GM19238 (cell line): ENCODE results near the gene LRP11.
"Not testable (repeated sequence)": the region's sequence is repeated elsewhere in the genome, so short reads cannot be mapped to it uniquely, and the experiment has no call there.

Experiments used
- DNase-seq: peaks from one replicate; pipeline ENCODE4 v3.0.0; 2011; ENCODE audit warnings: low spot score; ENCODE audit not compliant: insufficient read length

Gene LRP11

DNA sequence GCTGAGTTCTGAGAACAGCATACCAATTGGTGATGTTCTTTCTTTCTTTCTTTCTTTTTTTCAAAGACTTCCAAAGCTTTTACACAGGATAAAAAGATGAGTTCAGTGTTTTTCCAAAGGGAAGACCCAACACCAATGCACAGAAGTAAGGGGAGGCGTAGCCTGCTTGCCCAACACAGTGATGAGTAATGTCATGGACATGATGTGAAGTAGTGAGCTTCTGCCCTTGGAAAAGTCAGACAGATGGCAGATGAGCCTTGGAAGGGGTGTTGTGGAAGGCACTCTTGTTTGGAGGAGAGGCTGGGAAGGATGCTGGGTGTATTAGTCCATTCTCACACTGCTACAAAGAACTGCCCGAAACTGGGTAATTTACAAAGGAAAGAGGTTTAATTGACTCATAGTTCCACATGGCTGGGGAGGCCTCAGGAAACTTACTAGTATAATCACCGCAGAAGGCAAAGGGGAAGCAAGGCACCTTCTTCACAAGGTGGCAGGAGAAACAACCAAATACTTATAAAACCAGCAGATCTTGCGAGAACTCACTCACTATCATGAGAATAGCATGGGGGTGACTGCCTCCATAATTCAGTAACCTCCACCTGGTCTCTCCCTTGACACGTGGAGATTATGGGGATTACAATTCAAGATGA, 12.6 kb downstream of the LRP11 start:
- DNase-seq, result no peak

DNA sequence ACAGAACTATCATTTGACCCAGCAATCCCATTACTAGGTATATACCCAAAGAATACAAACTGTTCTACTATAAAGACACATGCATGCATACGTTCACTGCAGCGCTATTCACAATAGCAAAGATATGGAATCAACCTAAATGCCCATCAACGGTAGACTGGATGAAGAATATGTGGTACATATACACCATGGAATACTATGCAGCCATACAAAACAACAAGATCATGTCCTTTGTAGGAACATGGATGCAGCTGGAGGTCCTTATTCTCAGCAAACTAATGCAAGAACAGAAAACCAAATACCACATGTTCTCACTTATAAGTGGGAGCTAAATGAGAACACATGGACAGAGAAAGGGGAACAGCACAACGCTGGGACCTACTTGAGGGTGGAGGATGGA, 15.8 kb downstream of the LRP11 start:
- DNase-seq, result not testable (repeated sequence)

- no peak for DNase-seq
These were observed 16.3 kb downstream of the LRP11 start for GRCh38 chr6:149847939-149848267.

- no peak for DNase-seq
These were observed 17.8 kb downstream of the LRP11 start for GRCh38 chr6:149846321-149846720.

DNA sequence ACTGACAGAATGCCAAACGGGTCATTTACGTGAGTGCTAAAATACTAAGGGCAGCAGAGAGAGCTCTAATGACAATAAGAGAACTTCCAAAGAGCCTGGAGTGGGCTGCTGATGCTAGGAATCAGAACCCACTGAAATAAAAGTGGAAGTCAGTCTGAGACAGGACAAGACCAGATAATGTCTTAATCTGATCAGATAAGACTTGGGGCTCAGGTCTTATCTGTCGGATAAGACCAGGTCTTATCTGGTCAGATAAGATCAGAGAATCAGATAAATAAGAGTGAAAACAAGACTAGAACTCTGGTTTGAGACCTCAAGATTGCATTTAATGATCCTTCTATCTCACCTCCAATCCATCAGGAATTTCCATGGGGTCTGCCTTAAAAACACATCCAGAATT, 18.6 kb downstream of the LRP11 start:
- no peak for DNase-seq

DNA sequence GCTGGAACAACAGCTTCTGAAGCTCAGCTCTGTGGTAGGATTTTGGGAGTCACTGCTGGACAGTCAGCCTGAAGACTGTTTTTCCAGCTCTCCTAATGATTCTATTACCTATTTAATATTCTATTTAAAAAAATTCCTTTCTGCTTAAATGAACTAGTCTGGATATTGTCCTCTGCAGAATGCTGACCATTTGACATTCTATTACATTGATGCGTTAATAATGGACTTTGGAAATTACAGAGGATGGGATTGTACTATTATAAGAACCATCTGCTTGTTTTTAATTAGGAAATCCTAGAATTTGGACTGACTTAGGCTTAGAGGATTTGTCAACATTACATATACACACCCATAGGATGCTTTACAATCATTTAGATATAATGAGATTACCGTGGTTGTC, 19.7 kb downstream of the LRP11 start:
- DNase-seq, result no peak

- DNase-seq, result not testable (repeated sequence)
These were observed 20.1 kb downstream of the LRP11 start for GRCh38 chr6:149844036-149844435.

GRCh38 chr6:149843051-149843633, 21.0 kb downstream of the LRP11 start:
- no peak for DNase-seq

DNA sequence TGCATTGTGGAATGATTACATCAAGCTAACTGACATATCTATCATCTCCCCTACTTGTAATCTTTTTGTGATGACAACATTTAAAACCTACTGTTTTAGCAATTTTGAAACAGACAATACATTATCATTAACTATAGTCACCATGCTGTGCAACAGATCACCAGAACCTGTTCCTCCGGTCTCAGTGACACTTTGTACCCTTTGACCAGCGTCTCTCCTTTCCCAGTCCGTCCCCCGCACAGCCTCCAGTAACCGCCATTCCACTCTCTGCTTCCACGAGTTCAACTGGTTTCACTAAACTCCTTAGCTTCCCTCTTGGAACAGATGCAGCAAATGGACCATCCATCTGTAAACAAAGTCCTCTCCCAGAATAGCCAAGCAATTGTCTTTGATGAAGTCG, 21.8 kb downstream of the LRP11 start:
- no peak for DNase-seq

- DNase-seq, result peak; percentile 45
These were observed 23.6 kb downstream of the LRP11 start for GRCh38 chr6:149840345-149841075.

DNA sequence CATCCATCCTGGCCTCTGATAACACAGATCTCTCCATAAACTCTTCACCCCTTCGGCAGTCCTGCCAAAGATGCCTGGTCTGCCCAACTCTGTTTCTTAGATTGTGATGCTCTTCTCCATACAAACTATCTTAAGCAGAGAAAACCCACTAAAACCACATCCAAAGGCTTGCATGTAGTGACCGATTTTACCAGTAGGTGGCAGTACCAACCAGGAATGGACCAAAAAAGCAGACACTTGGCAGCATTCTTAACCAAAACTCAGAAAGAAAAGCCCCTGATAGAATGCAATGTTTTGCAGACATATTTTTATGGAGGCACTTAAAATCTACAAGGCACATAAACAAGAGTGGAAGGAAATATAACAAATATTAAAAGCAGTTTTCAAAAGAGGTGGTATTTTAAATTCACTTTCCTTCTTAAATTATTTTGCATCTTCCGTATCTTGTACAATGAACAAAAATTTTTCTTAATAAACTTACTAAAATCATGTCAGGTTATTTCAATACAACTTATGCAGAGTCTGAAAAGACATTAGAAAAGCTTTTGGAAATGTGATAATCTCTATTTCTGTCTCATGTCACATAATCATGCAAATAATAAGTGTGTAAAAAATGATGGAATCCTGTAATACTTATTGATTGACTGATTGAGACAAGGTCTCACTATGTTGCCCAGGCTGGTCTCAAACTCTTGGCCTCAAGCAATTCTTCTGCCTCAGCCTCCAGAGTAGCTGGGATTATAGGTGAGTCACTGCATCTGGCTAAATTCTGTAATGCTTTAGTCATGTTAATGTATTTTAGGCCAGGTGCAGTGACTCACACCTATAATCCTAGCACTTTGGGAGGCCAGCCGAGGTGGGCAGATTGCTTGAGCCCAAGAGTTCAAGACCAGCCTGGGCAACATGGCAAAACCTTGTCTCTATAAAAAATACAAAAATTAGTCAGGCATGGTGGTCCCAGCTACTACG, 29.4 kb downstream of the LRP11 start:
- peak; percentile 34 for DNase-seq

- no peak for DNase-seq
These were observed 30.5 kb downstream of the LRP11 start for GRCh38 chr6:149833651-149834050.

DNA sequence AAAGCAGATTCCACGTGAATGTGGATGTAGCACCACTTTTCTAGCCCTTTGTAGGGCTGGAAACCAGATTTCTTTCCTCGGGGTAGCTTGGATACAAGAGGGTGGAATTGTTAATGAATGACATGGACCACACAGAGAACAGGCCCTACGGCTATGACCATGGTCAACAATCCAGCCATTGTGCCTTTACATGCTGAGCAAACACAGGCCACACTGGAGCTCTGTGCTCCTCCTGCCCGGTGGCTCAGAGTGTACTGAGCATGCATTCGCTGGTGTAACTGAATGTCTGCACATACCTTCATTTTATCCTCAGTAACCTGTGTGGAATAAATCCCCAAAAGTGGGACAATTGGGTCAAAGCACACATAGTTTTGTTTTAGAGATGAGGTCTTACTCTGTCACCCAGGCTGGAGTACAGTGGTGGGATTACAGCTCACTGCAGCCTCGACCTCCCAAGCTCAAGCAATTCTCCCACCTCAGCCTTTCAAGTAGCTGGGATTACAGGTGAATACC, 32.8 kb downstream of the LRP11 start:
- no peak for DNase-seq

DNA sequence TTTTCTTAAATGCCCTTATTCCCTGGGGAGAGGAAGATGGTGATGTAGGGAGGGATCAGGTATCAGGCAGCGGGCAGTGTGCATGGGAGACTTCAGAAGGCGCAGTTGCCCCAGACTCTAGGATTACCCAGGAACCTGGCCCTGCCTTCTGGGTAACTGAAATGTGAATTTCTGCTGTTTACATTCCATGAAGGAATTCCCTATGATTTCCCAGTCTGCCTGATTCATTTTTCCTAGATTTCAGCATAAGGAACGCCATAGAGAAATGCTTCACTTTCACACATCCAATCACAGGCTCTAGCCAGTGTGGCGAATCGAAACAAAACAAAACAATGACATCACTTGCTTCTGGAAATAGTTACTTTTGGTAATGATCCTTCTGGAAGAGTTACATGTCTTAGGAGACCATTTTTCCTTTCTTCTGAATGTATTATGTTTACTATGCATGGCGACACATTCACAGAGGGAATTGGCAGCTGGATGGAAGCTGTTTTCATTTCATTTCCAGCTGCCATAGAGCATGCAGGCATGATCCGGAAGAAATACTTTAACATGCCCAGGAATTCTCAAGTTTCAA, 33.3 kb downstream of the LRP11 start:
- DNase-seq, result no peak

- no peak for DNase-seq
These were observed 38.9 kb downstream of the LRP11 start for GRCh38 chr6:149825292-149825691.

GRCh38 chr6:149823013-149823412, 41.1 kb downstream of the LRP11 start:
- DNase-seq, result no peak

DNA sequence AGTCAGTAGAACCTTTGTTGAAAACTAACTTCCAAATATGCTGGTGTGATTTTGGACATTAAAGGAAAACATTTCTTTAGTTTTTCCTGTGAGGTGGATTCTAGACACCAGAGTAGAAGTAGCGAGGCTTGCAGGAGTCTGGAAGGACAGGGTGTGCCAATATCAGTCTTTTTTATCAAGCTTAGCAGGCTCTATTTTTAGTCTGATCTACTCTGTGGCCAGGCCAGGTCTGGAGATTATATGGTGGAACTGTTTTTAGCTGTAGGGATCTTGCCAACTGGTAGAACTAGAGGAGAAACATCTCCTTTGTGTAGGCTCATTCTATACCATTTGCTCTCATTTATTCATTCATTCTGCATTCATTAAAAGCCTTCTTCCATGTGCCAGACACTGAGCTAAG, 42.7 kb downstream of the LRP11 start:
- DNase-seq, result no peak

DNA sequence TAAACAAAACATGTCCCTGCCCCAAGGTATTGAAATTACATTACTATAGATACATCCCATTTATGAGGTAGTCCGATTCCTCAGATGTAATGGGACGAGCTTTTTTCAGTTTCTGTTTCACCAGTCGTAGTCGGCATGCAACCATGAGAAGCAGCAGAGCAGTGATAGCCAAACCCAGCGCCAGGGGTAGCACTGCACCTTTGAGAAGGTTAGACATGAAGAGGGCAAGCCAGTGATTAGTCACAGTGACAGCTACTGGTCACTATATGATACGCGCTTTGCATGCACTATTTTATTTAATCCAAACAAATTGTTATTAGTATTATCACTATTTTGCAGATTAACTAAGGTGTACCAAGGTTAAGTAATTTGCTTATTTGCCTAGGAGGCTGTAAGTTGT, 43.7 kb downstream of the LRP11 start:
- DNase-seq, result no peak

DNA sequence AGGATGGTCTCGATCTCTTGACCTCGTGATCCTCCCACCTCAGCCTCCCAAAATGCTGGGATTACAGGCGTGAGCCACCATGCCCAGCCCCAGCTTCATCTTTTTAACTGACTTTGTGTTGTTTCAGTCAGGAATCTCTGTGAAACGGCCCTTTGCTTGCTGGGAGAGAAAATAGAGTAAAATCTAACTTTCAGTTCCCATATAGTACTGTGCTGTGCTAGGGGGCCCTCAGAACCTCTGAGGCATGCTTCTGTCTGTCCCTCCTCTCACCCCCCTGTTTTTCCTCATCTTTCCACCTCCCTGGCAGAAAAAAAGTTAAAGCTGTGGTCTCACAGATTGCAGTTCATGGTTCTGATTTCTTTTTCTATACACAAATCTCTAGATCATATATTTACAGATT, 48.4 kb downstream of the LRP11 start:
- no peak for DNase-seq

DNA sequence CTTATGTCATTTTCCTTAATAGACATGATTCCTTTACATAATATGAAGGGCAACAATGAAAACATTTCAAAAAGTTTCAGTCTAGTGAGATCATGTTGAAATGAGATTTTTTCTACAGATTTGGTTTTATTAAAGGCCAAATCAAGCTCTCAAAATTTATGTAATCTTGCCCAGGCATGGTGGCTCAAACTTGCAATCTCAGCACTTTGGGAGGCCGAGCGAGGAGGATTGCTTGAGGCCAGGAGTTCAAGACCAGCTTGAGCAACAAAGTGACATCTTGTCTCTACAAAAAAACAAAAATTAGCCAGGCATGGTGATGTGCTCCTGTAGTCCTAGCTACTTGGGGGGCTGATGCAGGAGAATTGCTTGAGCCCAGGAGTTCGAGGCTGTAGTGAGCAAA, 50.8 kb downstream of the LRP11 start:
- DNase-seq, result no peak

- no peak for DNase-seq
These were observed 54.4 kb downstream of the LRP11 start for GRCh38 chr6:149809798-149810197.
